Testis (tissue), 2 donors: ENCODE measurements around the gene CACNB2.

ENCODE experiments used
- CTCF ChIP-seq, 3 experiments: fragments of 450-650 bp in 2 of 3; fragments of 200-600 bp in 1 of 3; sonication (generic) in 1 of 3; IDR thresholded peaks; one replicate each; pipeline ENCODE4 v1.5.1; 2016 to 2019; ENCODE audit warnings: antibody characterized with exemption in 3 of 3, mild to moderate bottlenecking in 2 of 3, moderate library complexity in 1 of 3
- POLR2A ChIP-seq: fragments of 450-650 bp; IDR thresholded peaks from one replicate; pipeline ENCODE4 v1.6.1; 2017; ENCODE audit warnings: antibody characterized with exemption, mild to moderate bottlenecking, moderate library complexity

DNA sequence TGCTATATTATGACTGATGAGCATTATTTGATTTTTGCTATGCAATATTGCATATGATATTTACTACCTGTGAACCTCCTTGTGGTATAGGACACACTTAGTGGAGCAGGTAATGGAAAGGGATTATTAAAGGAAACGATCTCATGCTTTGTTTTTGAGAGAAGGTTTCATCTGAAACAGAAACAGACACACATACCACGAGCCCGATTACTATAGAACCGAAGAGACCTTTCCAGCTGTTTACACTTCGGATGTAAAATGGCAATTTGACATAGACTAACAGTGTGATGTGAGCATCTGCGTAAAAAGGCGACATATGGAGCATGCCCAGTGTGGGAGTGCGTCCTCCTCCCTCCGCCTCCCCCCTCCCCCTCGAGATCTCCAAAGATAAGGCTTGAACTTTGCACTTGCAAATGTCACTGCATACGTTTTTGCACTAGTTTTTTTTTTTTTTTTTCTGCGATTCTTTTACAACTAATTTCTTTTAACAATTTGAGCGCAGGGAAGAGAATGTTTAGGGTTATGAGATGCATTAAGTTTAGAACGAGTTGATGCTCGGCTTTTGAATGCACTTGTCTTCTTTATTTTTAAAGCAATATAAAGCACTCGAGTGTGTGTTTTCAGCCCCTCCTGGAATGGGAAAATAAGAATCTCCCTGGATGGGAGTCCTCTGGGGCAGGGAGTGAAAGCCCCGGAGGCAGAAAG, 260.1 kb downstream of the CACNB2 start:
- TF ChIP-seq CTCF (IDR thresholded peaks at IDR 0.05) (no peak), POLR2A (no peak)
